HFF-Myc (cell line): ENCODE results near the gene ZNF568.

ENCODE experiments used
- DNase-seq: peaks from one replicate; pipeline ENCODE4 v3.0.0-alpha.2; 2011; ENCODE audit warnings: low read depth; ENCODE audit errors: extremely low read depth
- H3K4me3 ChIP-seq: replicated peaks from 2 replicates; pipeline ENCODE4 v1.5.1; 2011; ENCODE audit warnings: low read depth, mild to moderate bottlenecking, control low read depth, low read length
- TF ChIP-seq, protein P1 (sequence below): IDR thresholded peaks from 2 replicates; pipeline ENCODE4 v1.5.1; 2012; ENCODE audit warnings: mild to moderate bottlenecking, low read depth, low read length, control low read depth; ENCODE audit errors: missing control alignments

The ZNF568 gene

DNA sequence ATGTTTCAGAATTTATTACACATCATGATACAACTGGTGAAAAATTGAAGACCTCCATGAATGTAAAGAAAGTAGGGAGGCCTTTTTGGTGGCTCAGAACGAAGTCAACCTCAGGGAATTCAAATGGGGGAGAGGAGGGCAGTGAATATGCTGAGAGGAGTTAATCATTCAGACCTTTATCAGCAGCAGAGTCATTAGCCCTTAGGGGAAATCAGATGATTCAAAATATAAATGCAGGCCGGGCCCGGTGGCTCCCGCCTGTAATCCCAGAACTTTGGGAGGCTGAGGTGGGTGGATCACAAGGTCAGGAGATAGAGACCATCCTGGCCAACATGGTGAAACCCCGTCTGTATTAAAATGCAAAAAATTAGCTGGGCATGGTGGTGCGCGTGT lies 81.7 kb downstream of the ZNF568 start:
- no peak for DNase-seq
- no peak overlapping the region for H3K4me3 ChIP-seq
- TF ChIP-seq, protein P1, sequence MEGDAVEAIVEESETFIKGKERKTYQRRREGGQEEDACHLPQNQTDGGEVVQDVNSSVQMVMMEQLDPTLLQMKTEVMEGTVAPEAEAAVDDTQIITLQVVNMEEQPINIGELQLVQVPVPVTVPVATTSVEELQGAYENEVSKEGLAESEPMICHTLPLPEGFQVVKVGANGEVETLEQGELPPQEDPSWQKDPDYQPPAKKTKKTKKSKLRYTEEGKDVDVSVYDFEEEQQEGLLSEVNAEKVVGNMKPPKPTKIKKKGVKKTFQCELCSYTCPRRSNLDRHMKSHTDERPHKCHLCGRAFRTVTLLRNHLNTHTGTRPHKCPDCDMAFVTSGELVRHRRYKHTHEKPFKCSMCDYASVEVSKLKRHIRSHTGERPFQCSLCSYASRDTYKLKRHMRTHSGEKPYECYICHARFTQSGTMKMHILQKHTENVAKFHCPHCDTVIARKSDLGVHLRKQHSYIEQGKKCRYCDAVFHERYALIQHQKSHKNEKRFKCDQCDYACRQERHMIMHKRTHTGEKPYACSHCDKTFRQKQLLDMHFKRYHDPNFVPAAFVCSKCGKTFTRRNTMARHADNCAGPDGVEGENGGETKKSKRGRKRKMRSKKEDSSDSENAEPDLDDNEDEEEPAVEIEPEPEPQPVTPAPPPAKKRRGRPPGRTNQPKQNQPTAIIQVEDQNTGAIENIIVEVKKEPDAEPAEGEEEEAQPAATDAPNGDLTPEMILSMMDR, result no peak

DNA sequence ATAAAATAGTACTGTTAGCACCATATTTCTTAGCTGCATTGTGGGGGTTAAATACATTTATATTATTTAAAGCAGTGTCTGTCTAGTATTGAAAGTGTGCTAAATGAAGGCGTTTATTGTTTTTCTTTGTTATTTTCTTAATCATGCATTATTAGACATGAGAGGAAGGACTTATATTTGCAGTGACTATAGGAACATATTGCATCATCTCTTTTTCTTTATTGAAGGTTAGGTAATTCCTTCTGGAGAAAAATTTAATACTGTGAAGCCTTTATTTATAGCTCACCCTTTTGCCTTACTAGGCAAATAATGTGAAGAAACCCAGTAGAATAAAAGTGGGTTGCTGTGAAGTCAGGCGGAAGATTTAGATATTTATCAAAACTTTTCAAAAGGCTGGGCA lies 83.2 kb downstream of the ZNF568 start:
- no peak overlapping the region for H3K4me3 ChIP-seq
- no peak for DNase-seq
- TF ChIP-seq, protein P1, result no peak

GRCh38 chr19:37007587-37008220 lies 91.6 kb downstream of the ZNF568 start:
- peak; percentile 2 for DNase-seq
- H3K4me3 ChIP-seq, result no peak overlapping the region
- TF ChIP-seq, protein P1, result no peak

GRCh38 chr19:37009871-37010270 lies 93.7 kb downstream of the ZNF568 start:
- DNase-seq, result no peak

DNA sequence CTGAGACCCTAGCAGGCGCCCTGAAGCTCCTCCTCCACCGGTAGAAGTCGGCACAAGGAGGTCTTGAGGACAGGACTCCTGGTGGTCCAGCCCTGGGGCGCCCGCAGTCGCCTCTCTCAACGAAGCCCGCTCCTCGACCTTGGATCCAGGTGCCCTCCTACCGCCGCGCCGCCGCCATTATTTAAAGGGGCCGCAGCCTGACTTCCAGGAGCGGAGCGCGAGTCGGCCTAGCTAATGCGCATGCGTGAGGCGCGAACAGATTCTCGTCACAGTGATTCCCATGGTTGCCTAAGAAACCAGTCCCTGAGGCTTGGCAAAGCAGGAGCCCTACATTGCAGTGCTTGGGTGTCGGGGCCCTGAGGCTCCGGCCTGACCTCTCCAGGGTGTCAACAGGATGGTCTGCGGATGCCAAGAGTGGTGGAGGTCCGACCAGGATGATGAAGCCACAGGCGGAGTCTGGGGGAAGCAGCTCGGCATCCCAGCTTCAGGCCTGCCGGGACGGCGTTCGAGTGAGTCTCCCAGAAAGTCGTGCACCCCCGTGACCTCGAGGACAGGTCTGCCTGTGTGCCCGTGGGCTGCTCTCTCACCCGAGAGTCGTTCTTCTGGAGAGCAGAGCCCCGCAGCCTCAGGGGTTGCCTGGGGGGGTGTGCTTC lies 96.1 kb downstream of the ZNF568 start:
- H3K4me3 ChIP-seq, result no peak overlapping the region
- no peak for DNase-seq
- TF ChIP-seq, protein P1, result no peak

More at GRCh38 chr19:37009871-37010270, 93.7 kb downstream of the ZNF568 start:
- no peak overlapping the region for H3K4me3 ChIP-seq
- TF ChIP-seq, protein P1, result no peak

- H3K4me3 ChIP-seq, result no peak overlapping the region
- no peak for DNase-seq
- TF ChIP-seq, protein P1, result no peak
Measured at GRCh38 chr19:37014456-37014855, 98.3 kb downstream of the ZNF568 start.

- no peak overlapping the region for H3K4me3 ChIP-seq
- no peak for DNase-seq
- TF ChIP-seq, protein P1, result no peak
Measured at GRCh38 chr19:37045140-37045539, 129.0 kb downstream of the ZNF568 start.
